NCI-H524 treated with DMSO at 0.1 percent for 48 hours (cell line): ENCODE results near the gene CHD5.

Source experiments
- DNase-seq: peaks from one replicate; lab custom pipeline; 2025; lab: John Stamatoyannopoulos, UW

CHD5 gene

DNA sequence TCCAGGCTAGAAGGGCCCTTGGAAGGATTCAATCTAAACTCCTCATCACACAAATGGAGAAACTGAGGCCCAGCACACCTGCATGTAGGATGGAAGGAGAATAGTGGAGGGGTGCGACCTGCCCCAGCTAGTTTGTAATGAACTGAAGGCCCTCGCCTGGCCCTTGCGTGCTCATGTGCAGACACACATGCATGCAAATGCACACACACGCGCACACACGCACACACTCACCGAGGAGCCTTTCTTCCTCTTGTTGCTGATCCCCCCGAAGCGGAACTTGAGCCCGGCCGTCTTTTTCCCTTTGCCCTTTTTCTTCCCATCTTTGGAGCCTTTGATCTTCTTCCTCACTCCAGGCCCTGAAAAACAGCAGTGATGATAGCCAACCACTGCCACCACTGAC, 27.9 kb downstream of the CHD5 start:
- DNase-seq, result no peak

- no peak for DNase-seq
Observed at GRCh38 chr1:6151291-6151822, 28.8 kb downstream of the CHD5 start.

- no peak for DNase-seq
Observed at GRCh38 chr1:6150006-6150938, 29.8 kb downstream of the CHD5 start.

DNA sequence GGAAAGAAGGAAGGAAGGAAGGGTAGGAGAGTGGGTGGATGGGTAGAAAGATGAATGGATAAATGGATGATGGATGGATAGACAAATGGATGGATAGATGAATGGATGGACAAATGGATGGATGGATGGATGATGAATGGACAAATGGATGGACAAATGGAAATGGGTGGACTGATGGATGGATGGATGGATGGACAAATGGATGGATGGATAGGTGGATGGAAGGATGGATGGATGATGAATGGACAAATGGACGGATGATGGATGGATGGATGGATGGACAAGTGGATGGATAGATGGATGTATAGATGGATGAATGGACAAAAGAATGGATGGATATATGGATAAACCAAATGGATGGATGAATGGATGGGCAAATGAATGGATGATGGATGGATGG, 30.5 kb downstream of the CHD5 start:
- DNase-seq, result no peak

DNA sequence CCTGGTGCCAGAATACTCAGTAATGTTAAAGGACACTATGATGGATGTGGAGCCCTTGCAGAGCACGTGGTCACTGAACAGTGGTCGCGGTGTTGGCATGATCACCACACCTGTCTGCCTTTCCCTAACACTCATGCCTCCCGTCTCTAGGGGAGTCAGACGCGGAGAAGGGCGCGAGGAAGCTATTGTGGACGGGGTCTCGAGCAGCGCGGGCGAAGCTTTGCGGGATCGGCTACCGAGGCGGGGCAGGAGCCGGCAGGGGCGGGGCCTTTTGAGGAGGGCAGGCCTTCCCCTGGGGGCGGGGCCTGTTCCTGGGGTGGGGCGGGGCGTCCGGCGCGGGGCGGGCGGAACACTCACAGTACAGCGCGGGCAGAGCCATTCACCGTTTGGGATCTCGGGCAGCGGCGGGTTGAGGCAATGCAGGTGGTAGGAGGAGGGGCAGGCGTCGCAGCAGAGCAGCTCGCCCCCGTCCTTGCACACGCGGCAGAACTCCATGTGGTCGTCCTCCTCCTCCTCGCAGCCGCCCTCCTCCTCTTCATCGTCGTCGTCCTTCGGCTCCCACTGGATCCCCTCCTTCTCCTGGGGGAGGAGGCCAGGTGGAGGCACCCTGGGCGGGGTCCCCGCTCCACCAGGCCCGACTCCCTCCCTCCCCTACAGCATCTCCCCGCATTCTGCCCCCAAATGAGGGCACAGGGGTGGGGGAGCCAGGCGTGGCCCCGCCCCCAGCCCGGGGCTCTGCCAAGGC, 31.5 kb downstream of the CHD5 start:
- DNase-seq, result no peak

GRCh38 chr1:6145864-6146410, 34.2 kb downstream of the CHD5 start:
- no peak for DNase-seq

DNA sequence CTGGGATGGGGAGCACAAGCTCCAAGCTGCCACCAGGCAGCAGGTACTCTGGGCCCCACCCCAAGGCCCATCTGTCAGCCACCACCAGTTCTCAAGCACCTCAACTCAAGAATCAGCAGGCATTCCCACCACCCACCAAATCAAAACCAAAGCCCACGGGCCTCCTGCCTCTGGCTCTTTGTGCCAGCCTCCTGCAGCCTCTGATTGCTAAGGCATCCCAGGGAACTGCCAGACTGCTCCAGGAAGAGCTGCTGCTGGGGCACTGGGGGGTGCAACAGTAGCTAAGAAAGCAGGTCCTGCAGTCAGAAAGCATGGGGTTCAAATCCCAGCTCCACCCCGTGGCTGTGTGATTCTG, 34.7 kb downstream of the CHD5 start:
- DNase-seq, result peak; percentile 16

DNA sequence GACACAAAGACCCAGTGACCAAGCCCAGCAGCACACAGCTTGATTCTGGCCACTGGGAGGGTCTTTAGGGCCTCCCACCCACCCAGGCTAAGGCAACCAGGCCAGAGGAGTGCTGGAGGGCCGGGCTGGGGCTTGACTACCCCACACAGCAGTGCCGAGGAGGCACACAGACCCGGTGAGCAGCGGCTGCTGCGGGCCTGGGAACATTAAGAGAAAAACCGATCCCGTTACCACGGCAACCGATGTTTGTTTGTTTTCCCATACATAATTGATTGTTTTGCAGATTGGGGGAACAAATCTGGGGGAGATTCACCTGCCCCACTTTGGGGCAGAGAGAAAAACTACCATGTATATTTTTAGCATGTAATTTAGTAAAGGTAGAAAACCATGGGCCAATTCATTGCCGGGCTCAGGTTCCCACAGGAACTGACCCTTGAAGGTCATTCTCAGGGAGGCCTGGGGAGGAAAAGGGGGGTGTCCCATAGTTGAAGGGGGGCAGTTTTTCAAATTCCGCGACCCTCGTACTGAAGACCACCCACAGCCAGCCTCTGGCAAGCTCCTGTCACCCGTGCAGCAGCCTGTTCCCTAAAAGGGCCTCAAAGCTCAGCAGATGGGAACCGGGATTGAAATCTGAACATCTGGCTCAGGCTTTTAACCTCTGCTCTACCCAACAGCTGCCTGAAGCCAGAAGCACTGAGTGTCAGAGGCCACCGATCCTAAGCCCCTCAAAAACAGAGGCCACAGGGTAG, 35.3 kb downstream of the CHD5 start:
- no peak for DNase-seq

DNA sequence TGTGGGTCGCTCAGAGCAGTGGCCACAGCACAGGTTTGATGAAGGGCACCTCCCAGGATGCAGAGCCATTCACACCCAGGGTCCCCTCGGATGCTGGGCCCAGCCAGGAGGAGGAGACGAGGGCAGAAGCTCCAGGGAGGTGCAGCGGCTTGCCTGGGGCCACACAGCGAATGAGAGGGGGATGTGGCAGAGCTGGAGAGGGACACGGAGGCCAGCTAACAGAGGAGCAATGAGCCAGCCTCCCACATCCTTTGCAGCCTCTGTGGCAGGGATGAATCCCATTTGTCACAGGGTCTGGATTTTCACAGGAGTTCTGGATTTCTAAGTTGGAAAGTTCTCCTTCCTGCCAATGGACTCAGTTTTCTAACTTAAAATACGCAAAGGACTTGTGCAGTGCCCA, 35.9 kb downstream of the CHD5 start:
- DNase-seq, result no peak

DNA sequence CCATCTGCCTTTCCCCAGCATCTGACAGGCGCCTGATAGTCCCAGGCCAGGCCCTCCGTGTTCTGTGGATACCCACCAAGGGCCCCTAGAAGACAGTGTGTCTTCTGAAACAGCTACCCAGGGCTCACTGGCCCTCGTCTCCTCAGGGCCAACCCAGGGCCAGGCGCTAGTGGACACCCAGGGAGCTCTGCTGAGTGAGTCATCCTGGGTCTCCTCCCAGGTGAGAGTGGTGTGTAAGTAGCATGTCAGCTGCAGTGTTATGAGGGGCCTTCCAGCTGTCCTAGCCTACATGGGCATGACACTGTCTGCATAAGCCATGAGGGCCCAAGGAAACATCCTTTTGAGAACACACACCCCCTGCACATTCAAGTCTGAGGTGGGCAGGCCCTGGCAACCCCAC, 36.7 kb downstream of the CHD5 start:
- no peak for DNase-seq

DNA sequence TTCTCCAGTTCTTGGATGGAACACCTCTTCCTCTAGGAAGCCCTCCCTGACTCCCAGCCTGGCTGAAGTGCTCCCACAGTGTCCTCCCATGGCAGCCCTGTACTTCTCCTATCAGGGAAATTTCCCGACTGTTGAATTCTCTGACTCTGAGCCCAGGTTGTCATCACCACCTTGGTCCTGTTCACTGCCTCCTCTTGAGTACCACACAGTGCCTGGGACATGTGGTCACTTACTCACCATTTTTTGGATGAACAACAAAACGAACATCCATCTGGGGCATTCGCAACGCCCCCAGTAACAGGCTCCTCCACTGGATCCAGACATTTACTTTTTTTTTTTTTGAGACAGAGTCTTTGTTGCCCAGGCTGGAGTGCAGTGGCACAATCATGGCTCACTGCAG, 37.4 kb downstream of the CHD5 start:
- no peak for DNase-seq

GRCh38 chr1:6142036-6142621, 38.0 kb downstream of the CHD5 start:
- no peak for DNase-seq

GRCh38 chr1:6141592-6141991, 38.5 kb downstream of the CHD5 start:
- DNase-seq, result no peak

DNA sequence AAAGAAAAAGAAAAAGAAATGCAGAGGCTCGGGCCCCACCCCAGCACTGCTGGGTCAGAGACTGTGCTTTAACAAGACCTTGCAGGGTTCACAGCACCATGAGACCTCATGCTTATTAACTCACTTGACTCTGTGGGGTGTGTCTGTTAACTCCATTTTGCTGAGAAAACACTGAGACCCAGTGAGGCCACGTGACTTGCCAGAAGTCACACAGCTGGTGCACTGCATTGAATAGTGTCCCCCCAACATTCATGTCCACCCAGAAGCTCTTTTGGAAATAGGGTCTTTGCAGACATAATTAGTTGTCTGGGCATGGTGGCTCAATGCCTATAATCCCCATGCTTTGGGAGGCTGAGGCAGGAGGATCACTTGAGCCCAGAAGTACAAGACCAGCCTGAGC, 39.7 kb downstream of the CHD5 start:
- no peak for DNase-seq

- DNase-seq, result no peak
Observed at GRCh38 chr1:6137758-6138157, 42.4 kb downstream of the CHD5 start.

DNA sequence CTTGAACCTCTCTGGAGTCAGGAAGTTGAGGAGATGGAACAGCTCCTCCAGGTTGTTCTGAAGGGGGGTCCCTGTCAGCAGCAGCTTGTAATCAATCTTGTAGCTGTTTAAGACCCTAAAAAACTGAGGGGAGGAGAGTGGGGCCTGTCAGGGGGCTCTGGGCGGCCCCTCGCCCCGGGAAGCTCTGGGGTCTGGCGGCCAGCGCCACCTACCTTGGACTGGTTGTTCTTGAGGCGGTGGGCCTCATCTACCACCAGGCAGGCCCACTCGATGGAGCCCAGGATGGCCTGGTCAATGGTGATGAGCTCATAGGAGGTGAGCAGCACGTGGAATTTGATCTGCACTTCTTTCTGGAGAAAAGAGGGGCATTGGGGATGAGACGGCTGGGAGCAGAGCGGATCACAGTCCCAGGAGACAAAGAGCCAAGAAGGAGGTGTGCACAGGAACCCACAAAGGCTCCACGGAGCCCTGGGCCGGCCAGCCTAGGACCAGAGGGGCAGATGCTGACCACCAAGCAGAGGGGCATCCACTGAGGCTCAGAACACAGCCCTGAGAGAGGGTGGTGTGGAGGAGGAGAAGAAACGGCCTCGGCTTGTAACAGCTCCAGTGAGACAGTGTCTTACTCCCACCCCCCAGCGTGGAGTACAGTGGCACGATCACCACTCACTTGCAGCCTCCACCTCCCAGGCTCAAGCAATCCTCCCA, 43.5 kb downstream of the CHD5 start:
- no peak for DNase-seq

- DNase-seq, result no peak
Observed at GRCh38 chr1:6134741-6135510, 45.2 kb downstream of the CHD5 start.

GRCh38 chr1:6134206-6134605, 45.9 kb downstream of the CHD5 start:
- no peak for DNase-seq

GRCh38 chr1:6133146-6133895, 46.8 kb downstream of the CHD5 start:
- no peak for DNase-seq

DNA sequence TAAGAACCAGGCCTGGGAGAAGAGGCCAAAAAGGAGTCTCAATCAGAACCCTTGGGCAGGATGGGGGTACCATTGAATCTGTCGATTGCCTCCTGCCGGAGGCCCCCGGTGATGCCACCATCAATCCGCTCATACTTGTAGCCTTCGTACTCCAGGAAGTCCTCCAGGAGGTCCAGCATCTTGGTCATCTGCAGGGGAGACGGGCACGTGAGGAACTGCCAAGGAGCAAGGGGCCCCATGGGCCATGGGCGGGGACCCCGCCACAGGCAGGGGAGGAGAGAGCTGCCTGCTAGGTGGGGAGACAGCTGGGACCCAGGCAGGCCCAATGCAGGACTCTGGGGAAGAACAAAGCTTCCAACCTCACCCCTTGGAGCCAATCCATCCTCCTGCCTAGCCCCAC, 48.6 kb downstream of the CHD5 start:
- DNase-seq, result no peak
